BLaER1 treated with 17β-estradiol and CSF1 and Interleukin-3, amounts not matched to agents 10 nM and 100 nM (cell line): ENCODE results near the gene TOR1AIP1.

Experiments used
- H3K27ac ChIP-seq, 11 experiments: shearing (Covaris generic); formaldehyde crosslinking; 2 replicates each; pipeline ENCODE4 v1.8.1; 2022
- H3K27me3 ChIP-seq, 11 experiments: shearing (Covaris generic); formaldehyde crosslinking; 2 replicates each; pipeline ENCODE4 v1.8.1; 2022
- H3K36me3 ChIP-seq, 11 experiments: shearing (Covaris generic); formaldehyde crosslinking; 2 replicates each; pipeline ENCODE4 v1.8.1; 2022
- H3K4me1 ChIP-seq, 10 experiments: shearing (Covaris generic); formaldehyde crosslinking; 2 replicates each; pipeline ENCODE4 v1.8.1; 2022
- H3K4me2 ChIP-seq, 11 experiments: shearing (Covaris generic); formaldehyde crosslinking; 2 replicates each; pipeline ENCODE4 v1.8.1; 2022
- H3K4me3 ChIP-seq, 10 experiments: shearing (Covaris generic); formaldehyde crosslinking; 2 replicates each; pipeline ENCODE4 v1.8.1; 2022
- H3K9ac ChIP-seq, 11 experiments: shearing (Covaris generic); formaldehyde crosslinking; 2 replicates each; pipeline ENCODE4 v1.8.1; 2022
- H3K9me3 ChIP-seq, 11 experiments: shearing (Covaris generic); formaldehyde crosslinking; replicated peaks in 1 of 11; 2 replicates each; pipeline ENCODE4 v1.8.1; 2022
- H4K20me1 ChIP-seq, 11 experiments: shearing (Covaris generic); formaldehyde crosslinking; 2 replicates each; pipeline ENCODE4 v1.8.1; 2022
- Cebpa-rat ChIP-seq, 11 experiments: shearing (Covaris generic); IDR thresholded peaks; 2 replicates each; pipeline ENCODE4 v1.8.1; 2022

Gene TOR1AIP1

DNA sequence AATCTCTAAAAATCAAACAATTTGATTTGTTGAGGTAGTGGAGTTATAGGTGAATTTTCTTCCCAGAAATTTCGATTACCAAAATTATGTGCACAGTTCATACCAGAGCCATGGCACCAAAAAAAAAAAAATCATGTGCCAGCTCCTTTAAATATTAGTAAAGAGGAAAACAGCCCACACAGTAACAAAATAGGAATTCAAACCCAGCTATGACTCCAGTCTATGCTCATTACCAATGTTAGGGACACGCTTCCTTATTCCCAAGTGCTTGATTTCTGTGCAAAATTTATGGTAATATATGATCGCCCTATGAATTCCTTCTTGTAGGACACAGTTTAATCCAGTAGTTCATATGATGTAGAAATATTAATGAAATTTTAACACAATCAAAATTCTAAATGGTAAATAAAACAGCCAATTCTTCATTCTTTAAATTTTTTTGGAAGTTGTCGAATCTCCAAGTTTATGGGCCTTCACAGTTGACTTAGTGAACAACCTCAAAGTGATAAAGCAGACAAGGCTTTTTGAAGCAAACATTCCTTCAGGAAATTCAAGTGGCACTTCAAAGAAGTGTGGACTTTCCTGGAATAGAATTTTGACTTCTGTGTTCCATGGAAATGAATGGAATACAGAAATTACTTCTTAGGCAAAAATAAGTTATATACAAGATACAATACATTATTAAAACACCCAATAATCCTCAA, 6.3 kb upstream of the TOR1AIP1 start:
- Histone ChIP-seq H3K9ac (peak overlapping the region in 6 of 11 experiments; percentile 77 to 85 (median 82); a peak in 7 of 22 replicates), H3K4me3 (peak overlapping the region; percentile 73 to 90 (median 86); a peak in 15 of 20 replicates), H3K36me3 (peaks cover 20 to 51% (median 43%) of the 10 kb centered on the region in 11 experiments), H3K27me3 (no peaks in the 10 kb centered on the region), H3K4me2 (peak overlapping the region; percentile 78 to 93 (median 87)), H3K27ac (peak overlapping the region in 4 of 11 experiments; percentile 64 to 77 (median 68); a peak in 5 of 22 replicates), H3K9me3 (no peaks in the 10 kb centered on the region), H4K20me1 (peaks cover 19 to 66% (median 57%) of the 10 kb centered on the region in 11 experiments; a peak in 18 of 22 replicates), H3K4me1 (peaks cover 28 to 75% (median 58%) of the 10 kb centered on the region in 10 experiments)
- TF ChIP-seq Cebpa-rat (IDR thresholded peaks at IDR 0.05), result no peak

DNA sequence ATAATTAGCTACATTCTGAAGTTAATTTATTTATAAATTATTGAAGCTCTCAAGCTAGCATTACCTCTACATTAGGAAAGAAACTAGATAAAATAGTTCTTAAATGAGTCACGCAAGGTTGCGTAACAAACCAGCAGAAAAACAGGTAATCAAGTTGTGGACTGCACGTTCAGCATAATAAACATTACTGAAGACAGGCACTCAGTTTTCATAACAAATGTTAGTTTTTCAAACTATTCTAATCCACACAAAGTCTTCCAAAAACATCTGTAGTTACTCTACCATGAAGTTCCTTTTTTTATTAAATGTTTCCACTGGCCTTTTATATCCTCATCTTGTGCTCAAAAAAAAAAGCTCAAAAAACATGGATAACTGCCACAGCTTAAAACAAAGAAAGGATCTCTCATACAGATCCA, 5.8 kb upstream of the TOR1AIP1 start:
- peak overlapping the region in 10 of 11 experiments; percentile 58 to 81 (median 67); a peak in 19 of 22 replicates for H3K27ac ChIP-seq
- peak overlapping the region; percentile 78 to 93 (median 87) for H3K4me2 ChIP-seq
- H3K4me1 ChIP-seq, result peaks cover 34 to 75% (median 63%) of the 10 kb centered on the region in 10 experiments
- H3K27me3 ChIP-seq, result no peaks in the 10 kb centered on the region
- peak overlapping the region; percentile 70 to 85 (median 81); a peak in 18 of 22 replicates for H3K9ac ChIP-seq
- TF ChIP-seq Cebpa-rat (IDR thresholded peaks at IDR 0.05), result peak in 3 of 11 experiments; percentile 39 to 80 (median 69); a peak in 4 of 22 replicates
- H3K9me3 ChIP-seq, result no peaks in the 10 kb centered on the region
- H3K4me3 ChIP-seq, result peak overlapping the region; percentile 73 to 90 (median 86)
- peaks cover 17 to 46% (median 40%) of the 10 kb centered on the region in 11 experiments for H3K36me3 ChIP-seq
- H4K20me1 ChIP-seq, result peaks cover 19 to 61% (median 52%) of the 10 kb centered on the region in 11 experiments; a peak in 18 of 22 replicates

DNA sequence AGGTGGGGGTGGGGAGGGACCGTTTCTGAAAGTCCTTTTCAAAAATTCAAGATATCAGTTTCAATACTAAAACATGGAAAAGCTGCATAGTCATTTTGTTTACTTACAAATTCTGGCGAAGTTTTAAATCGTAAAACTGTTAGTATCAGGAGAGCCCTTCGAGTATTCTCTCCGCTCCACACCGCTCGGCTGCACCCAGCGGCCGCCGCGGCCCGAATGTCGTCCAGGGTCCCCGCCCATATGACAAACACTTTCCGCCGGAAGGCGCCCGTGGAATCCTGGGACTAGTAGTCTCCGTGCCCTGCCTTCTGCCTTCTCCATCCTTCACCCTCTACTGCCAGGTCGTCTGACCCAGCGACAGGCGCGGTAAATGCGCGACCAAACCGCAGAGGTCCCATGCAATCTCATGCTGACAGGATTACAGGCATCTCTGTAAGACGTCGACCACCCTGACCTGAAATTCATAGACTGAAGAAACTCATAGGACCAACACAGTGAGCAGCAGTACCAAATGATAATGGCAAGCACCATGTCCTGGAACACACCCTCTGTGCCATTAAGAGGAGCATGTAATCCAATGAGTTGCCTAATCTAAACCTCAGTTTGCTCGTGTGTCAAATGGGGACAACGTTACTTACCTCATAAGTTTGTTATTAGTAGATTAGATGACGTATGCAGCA, 4.4 kb upstream of the TOR1AIP1 start, which contains the start of gene TOR1AIP2:
Gene TOR1AIP2 (minus strand): TSS at position 218 of the 680 bp plus-strand sequence. CDS start 25,138 bp downstream, outside the sequence.
- Histone ChIP-seq H3K27me3 (no peaks in the 10 kb centered on the region), H3K4me3 (peak within 1 kb of the TSS; percentile 73 to 90 (median 86)), H4K20me1 (peaks cover 19 to 46% (median 39%) of the 10 kb centered on the region in 11 experiments; a peak in 18 of 22 replicates), H3K4me2 (peak within 1 kb of the TSS; percentile 78 to 93 (median 87)), H3K9ac (peak within 1 kb of the TSS; percentile 70 to 85 (median 81)), H3K9me3 (no peaks in the 10 kb centered on the region), H3K36me3 (peaks cover 11 to 33% (median 27%) of the 10 kb centered on the region in 11 experiments), H3K4me1 (peaks cover 34 to 64% (median 57%) of the 10 kb centered on the region in 10 experiments), H3K27ac (peak within 1 kb of the TSS; percentile 49 to 81 (median 66); a peak in 21 of 22 replicates)
- peak in 3 of 11 experiments; percentile 12 to 50 (median 31); a peak in 1 of 22 replicates for TF ChIP-seq Cebpa-rat (IDR thresholded peaks at IDR 0.05)

DNA sequence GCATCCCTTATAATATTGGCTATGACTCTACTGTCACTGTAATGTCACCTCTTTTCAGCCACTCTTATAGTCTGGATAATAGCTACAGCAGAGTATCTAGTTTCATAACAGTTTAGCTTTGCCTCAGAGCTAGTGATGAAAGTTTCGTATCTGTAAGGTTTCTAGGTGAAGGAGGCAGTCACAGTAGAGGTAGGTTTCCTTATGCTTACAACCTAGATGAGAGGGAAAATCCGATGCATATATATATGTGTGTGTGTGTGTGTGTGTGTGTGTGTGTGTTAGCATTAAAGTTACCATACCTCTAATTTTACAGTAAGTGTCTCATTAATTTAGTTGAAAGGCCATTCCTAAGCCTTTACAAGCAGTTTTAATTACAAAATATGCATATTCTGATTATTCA, 2.3 kb upstream of the TOR1AIP1 start:
- H3K27ac ChIP-seq, result no peak overlapping the region
- H3K4me3 ChIP-seq, result no peak overlapping the region
- H3K36me3 ChIP-seq, result peaks cover 4 to 16% (median 11%) of the 10 kb centered on the region in 11 experiments; a peak in 21 of 22 replicates
- H3K4me1 ChIP-seq, result peaks cover 32 to 54% (median 49%) of the 10 kb centered on the region in 10 experiments
- H3K9ac ChIP-seq, result no peak overlapping the region
- H3K27me3 ChIP-seq, result no peaks in the 10 kb centered on the region
- H4K20me1 ChIP-seq, result peaks cover 12 to 26% (median 20%) of the 10 kb centered on the region in 11 experiments; a peak in 18 of 22 replicates
- no peak for TF ChIP-seq Cebpa-rat (IDR thresholded peaks at IDR 0.05)
- H3K4me2 ChIP-seq, result peak overlapping the region in 1 of 11 experiments; percentile 92; a peak in 1 of 22 replicates
- H3K9me3 ChIP-seq, result no peaks in the 10 kb centered on the region

DNA sequence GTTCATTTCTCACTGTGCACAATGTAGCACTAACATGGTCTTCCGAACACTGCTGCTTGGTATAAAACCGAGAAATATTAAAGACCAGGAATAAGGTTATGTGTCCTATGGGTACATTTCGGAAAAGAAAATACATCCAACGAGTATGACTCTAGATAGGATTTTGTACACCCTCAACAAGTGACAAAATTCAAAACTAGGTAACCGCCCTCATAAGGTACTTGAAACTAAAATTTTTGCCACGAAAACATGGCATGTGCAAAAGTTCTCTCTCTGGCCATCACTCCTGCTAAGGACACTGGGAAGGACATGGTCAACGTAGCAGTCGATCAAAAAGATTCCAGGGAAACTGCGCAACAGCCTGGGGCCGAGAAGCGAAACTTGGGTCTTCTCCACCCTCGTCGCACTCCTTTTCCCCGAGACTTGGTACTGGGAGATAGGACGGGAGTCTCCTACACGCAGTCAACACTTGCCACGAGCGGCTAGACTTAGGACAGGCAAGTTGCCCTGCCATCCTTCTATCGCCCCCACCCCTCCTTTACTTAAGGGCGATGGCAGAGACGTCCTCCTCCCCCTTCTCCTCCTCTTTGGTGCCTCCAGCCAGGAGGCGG, 338 bp upstream of the TOR1AIP1 start:
- H3K4me3 ChIP-seq, result peak overlapping the region; percentile 69 to 96 (median 83)
- H3K27ac ChIP-seq, result peak overlapping the region; percentile 92 to 98 (median 97)
- TF ChIP-seq Cebpa-rat (IDR thresholded peaks at IDR 0.05), result no peak
- H3K27me3 ChIP-seq, result no peaks in the 10 kb centered on the region
- peak overlapping the region; percentile 81 to 95 (median 87) for H3K4me2 ChIP-seq
- H3K4me1 ChIP-seq, result peaks cover 29 to 57% (median 47%) of the 10 kb centered on the region in 10 experiments
- H3K9me3 ChIP-seq, result no peaks in the 10 kb centered on the region
- peaks cover 0 to 9% (median 4%) of the 10 kb centered on the region in 11 experiments; a peak in 8 of 22 replicates for H4K20me1 ChIP-seq
- H3K36me3 ChIP-seq, result peaks cover 20 to 25% (median 23%) of the 10 kb centered on the region in 11 experiments
- peak overlapping the region; percentile 90 to 97 (median 95) for H3K9ac ChIP-seq

DNA sequence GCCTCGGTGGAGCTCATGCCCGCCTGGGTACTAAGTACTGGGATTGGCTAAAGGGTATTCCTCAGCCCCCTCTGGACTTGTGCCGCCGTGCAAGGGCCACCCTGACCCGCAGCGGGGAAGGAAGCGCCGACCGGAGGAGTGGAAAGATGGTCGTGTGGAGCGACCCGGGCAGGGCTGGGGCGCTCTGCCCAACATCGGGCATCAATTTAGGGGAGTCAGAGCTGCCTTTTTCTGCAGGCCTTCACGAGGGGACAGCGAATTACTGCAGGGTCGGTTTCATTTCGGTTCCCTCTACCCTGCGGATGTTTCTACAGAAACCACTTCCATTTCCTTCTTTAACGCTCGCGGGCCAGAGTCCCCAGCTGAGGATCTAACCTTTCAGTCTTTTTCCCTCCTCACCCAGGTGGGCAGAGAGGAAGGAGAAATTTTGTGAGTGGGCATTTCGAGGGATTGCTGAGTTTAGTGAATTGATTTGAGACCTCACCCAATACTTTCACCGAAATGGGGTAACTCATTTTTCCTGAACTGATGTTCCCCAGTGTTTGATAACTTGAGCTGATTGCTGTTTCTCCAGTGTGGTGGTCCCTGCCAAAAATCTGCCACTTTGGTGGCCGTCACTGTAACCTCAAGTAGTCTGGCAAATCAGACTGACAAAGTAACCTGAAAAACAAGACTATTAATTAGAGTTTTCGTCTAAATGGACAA, 1.1 kb downstream of the TOR1AIP1 start:
- Histone ChIP-seq H3K4me3 (peak overlapping the region; percentile 69 to 96 (median 83)), H3K4me1 (peaks cover 36 to 68% (median 50%) of the 10 kb centered on the region in 10 experiments), H3K4me2 (peak overlapping the region; percentile 77 to 96 (median 87)), H3K27ac (peak overlapping the region; percentile 92 to 98 (median 97)), H3K9ac (peak overlapping the region; percentile 90 to 97 (median 95)), H4K20me1 (peaks cover 0 to 16% (median 2%) of the 10 kb centered on the region in 11 experiments; a peak in 8 of 22 replicates), H3K27me3 (no peaks in the 10 kb centered on the region), H3K9me3 (no peaks in the 10 kb centered on the region), H3K36me3 (peaks cover 27 to 40% (median 28%) of the 10 kb centered on the region in 11 experiments)
- TF ChIP-seq Cebpa-rat (IDR thresholded peaks at IDR 0.05), result 0 out of 22 replicates have a peak, but pooled peaks of 1 of the 11 experiments have one; percentile 9

DNA sequence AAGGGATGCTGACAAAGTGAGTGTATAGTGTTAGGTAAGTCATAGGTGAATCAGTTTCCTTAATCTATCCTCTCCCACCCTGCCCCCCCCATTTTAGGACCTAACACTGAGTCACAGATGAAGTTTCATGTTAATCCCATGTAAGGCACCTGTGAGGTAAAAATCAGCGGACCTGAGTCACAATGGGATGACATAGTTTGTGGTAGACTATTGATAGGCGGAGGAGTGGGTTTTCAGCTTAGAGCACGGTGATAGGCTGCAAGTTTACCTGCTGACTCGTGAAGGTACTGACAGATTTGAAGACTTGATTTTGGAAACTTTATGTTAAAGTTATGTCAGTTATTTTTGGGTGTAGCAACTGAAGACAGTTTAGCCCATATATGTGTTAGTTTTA, 1.7 kb downstream of the TOR1AIP1 start:
- Histone ChIP-seq H3K27ac (peak overlapping the region; percentile 92 to 98 (median 97); a peak in 21 of 22 replicates), H3K4me1 (peaks cover 40 to 70% (median 53%) of the 10 kb centered on the region in 10 experiments)

More for the DNA sequence above, 1.7 kb downstream of the TOR1AIP1 start:
- Histone ChIP-seq H3K4me2 (peak overlapping the region; percentile 77 to 96 (median 87)), H3K27me3 (no peaks in the 10 kb centered on the region), H3K9me3 (no peaks in the 10 kb centered on the region), H3K9ac (peak overlapping the region; percentile 90 to 97 (median 95)), H4K20me1 (peaks cover 0 to 21% (median 3%) of the 10 kb centered on the region in 11 experiments; a peak in 9 of 22 replicates), H3K4me3 (peak overlapping the region; percentile 69 to 96 (median 83)), H3K36me3 (peaks cover 27 to 45% (median 29%) of the 10 kb centered on the region in 11 experiments)
- no peak for TF ChIP-seq Cebpa-rat (IDR thresholded peaks at IDR 0.05)
